Fibroblast of the conjunctiva (primary cell): Measurements from ENCODE around the gene MCUB.
"Not testable (repeated sequence)": the region's sequence is repeated elsewhere in the genome, so short reads cannot be mapped to it uniquely, and the experiment has no call there.

Experiments used
- DNase-seq: peaks from one replicate; pipeline ENCODE4 v3.0.0-alpha.2; 2010; ENCODE audit warnings: low read depth

MCUB gene

GRCh38 chr4:109579997-109580396 is 20.0 kb downstream of the MCUB start:
- not testable (repeated sequence) for DNase-seq

GRCh38 chr4:109588176-109588575 is 28.1 kb downstream of the MCUB start:
- DNase-seq = no peak

DNA sequence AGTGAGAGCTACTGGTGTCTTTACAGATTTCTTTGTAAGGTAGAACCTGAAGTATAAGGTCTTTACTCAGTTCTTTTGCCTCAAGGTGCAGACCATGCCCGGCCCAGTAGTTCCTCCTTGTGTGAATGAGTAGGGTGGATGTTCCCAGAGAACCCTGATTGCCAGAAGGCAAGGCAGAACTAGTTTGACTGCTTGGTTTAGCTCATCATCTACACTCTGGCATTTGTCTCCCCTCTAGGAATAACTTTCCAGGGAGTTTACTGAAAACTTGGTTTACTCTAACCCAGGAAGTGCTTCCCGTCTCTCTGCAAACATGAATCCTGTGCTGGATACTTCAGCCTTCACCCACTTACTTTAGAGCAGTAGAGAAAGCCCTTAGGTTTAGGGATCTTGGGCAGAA is 29.1 kb downstream of the MCUB start:
- DNase-seq = no peak

GRCh38 chr4:109589605-109590004 is 29.6 kb downstream of the MCUB start:
- no peak for DNase-seq

GRCh38 chr4:109590905-109591304 is 30.9 kb downstream of the MCUB start:
- DNase-seq = no peak

- no peak for DNase-seq
These were observed 32.3 kb downstream of the MCUB start for GRCh38 chr4:109592367-109592766.

DNA sequence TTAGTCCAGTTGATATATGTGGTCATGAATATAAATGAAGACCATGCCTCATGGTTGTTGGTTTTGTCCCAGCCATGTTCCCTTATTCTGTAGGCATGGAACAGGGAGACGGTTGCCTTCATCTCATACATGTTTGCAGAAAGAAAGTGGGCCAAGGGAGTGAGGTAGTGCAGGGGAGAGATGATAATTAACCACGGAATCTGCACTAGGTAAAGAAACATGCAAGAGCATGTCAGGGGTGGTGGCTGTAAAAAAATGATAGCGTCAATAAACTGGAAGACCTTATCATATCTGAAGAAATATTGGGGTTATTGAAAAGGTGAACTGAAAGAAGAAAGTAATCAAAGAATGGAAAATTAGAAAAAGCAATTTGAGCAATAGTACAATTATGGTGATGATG is 35.1 kb downstream of the MCUB start:
- not testable (repeated sequence) for DNase-seq

GRCh38 chr4:109596420-109597085 is 36.5 kb downstream of the MCUB start:
- DNase-seq = not testable (repeated sequence)

- DNase-seq = no peak
These were observed 39.1 kb downstream of the MCUB start for GRCh38 chr4:109599046-109599652.

- no peak for DNase-seq
These were observed 40.4 kb downstream of the MCUB start for GRCh38 chr4:109600431-109600830.

DNA sequence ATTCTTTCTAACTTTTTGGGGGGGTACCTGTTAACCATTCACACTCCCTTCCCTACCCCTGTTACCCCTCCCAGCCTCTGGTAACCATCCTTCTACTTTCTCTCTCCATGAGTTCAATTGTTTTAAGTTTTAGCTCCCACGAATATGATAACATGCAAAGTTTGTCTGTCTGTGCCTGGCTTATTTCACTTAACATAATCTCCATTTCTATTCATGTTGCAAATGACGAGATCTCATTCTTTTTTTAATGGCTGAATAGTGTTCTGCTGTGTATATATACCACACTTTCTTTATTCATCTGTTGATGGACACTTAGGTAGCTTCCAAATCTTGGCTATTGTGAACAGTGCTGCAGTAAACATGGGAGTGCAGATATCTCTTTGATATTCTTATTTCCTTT is 41.3 kb downstream of the MCUB start:
- no peak for DNase-seq

DNA sequence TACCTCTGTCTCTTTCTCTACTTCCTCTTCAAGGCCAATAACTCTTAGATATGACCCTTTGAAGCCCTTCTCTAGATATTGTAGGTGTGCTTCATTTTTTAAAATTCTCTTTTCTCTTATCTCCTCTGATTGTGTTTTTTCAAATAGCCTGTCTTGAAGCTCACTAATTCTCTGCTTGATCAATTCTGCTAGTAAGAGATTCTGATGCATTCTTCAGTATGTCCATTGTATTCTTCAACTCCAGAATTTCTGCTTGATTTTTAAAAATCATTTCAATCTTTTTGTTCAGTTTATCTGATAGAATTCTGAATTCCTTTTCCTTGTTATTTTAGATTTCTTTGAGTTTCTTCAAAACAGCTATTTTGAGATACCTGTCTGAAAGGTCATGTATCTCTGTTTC is 47.9 kb downstream of the MCUB start:
- no peak for DNase-seq

GRCh38 chr4:109608879-109609278 is 48.8 kb downstream of the MCUB start:
- DNase-seq = no peak

- no peak for DNase-seq
These were observed 49.4 kb downstream of the MCUB start for GRCh38 chr4:109609431-109609830.

DNA sequence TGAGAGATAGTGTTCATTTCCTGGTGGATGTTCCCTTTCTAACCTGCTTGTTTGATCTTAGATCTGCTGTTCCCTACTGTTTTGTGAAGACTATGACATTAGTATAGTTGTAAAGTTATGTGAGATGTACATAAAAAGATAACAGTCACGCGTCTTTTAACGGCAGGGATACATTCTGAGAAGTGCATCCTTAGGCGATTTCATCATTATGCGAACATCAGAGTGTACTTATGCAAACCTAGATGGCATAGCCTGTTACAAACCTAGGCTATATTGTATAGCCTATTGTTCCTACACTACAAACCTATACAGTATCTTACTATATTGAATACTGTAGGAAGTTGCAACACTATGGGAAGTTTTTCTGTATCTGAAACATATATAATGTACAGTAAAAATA is 50.4 kb downstream of the MCUB start:
- no peak for DNase-seq

GRCh38 chr4:109611045-109611646 is 51.1 kb downstream of the MCUB start:
- DNase-seq = no peak

DNA sequence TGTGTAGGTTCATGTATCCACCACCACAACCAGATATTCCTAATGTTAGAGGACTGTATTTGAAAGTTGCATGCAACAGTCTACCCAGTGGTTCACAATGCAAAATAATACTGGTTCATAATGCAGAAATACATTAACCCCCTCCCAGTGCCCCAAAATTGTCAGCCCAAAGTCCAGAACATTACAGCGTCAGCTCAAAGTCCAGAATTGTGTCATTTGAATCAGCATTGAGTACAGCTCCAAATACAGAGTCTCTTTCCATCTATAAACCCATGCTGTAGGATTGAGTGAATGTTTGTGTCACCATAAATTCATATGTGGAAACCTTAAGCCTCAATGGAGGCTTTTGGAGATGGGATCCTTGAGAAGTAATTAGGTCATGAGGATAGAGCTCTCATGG is 54.0 kb downstream of the MCUB start:
- no peak for DNase-seq

- no peak for DNase-seq
These were observed 54.4 kb downstream of the MCUB start for GRCh38 chr4:109614466-109614865.

DNA sequence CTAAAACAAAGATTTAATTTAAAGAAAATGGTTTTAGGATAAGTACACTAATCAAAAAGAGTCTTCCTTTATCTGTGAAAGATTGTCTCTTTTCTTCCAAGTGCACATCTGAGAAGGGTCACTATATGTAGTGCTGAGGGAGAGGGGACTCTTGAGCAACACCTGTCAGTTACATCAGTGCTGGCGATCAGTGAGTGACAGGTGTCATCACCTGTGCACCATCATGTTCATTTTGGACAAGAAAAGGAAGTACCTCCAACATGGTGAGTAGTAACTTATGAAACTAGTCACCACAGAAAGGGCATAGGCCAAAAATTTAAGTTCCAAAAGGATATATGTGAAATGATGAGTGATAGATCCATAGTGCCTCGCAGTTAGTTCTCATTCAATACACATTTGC is 55.7 kb downstream of the MCUB start:
- no peak for DNase-seq

- DNase-seq = no peak
These were observed 56.2 kb downstream of the MCUB start for GRCh38 chr4:109616243-109616642.

- DNase-seq = no peak
These were observed 62.6 kb downstream of the MCUB start for GRCh38 chr4:109622626-109623025.

- DNase-seq = no peak
These were observed 64.5 kb downstream of the MCUB start for GRCh38 chr4:109624536-109624935.

GRCh38 chr4:109627361-109627760 is 67.3 kb downstream of the MCUB start:
- DNase-seq = no peak

DNA sequence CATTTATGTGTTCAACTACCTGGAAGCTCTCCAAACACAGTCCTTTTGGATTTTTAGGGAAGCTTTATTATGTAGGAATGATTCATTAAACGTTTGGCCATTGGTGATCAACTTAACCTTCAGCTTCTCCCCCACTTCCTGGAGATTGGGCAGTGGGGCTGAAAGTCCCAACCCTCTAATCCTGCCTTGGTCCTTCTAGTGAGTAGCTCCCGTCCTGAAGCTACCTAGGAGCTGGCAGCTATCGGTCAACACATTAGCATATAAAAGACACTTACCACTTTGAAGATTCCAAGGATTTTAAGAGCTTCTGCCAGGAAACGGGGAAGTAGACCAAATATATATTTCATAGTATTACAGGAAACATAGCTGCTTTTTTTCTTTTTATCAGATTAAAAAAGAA is 69.7 kb downstream of the MCUB start:
- DNase-seq = no peak
